GM21717 (cell line): ENCODE data around the gene RHBDL1.

ENCODE experiments used
- ATAC-seq: cut with Tn5 transposase; IDR thresholded peaks from one replicate; pipeline ENCODE4 v1.9.1; 2021; ENCODE audit warnings: mild to moderate bottlenecking, moderate library complexity; ENCODE audit not compliant: unreplicated experiment

The RHBDL1 gene

DNA sequence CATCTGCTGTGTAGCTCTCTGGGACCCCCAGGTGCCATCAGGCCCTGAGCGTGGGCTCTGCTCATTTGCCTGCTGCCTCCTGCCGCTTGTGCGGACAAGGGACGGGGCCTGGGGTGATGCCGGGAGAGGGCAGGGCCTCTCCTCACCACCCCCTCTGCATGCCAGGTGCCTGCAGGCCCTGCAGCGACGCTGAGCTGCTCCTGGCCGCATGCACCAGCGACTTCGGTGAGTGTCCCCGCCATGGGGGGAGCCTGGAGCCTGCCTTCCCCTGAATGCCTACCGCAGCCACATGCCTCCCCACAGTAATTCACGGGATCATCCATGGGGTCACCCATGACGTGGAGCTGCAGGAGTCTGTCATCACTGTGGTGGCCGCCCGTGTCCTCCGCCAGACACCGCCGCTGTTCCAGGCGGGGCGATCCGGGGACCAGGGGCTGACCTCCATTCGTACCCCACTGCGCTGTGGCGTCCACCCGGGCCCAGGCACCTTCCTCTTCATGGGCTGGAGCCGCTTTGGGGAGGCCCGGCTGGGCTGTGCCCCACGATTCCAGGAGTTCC, 41.4 kb downstream of the RHBDL1 start:
- ATAC-seq: no peak

DNA sequence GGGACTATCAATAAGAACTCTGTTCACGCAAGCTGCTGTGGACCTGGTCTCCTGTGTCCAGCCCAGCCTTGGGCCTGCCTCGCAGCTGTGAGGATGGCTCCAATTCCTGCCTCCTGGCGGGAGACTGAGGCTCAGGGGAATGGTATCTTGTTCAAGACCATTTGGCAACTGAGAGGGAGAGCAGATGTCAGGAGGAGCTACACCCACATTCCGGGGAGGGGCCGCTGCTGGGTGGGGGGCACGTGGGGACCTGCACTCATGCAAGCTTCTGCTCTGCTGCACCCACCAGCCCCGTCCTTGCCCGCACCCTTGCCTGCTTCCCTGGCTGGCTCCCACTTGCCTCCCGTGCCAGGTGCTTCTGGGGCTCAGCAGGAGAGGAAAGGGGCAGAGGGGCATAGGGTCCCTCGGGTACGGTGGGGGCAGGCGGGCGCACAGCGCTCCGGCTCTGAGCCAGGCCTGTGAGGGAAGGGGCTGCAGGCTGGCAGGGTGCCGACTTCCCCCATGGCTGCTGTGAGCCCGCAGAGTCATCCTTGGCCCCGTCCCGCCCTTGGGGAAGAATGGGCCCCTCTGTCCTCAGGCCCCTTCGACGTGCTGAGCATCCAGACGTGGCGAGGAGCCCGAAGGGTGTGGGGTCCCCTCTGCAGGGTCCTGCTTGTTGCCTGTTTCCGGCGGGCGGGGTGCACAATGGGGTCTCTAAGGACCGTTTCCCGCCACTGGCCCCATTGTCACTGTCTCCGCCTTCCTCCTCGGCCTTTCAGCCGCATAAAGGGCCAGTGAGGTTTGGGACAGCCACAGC, 42.2 kb downstream of the RHBDL1 start:
- ATAC-seq: no peak

DNA sequence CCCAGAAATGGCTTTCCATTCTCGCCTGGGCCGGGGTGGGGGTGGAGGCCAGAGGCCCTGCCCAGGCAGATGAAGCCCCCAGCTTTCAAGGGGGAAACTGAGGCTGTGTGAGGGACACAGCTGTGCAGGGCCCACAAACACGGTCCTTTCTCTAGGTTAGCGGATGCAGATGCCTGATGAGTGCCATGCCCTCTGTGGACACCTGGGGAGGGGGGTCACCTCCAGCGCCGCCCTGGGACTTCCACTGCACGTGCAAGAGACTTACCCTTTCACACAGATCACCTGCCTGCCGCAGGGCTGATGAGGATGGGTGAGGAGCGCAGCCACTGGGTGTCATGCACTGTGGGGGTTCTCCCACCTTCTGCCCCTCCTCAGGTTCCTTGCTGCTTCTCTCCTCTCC, 42.9 kb downstream of the RHBDL1 start:
- no peak for ATAC-seq

DNA sequence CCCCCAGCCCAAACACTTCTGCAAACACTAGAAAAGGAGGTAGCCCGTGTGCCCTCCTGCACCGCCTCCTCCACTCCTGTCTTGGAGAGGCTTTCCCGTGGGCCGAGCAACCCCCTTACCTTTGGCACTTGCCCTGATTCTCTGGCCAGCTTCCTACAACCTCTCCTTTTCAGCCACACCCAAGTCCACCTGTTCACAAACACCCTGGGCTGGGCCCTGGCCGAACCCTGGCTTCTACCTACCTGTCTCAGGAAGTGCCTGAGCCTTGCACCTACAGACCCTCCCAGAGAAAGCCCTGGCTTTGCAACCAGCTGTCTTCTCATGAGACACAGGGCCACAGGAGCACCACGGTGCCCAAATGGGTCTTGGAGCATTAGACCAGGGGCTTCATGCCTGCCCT, 43.5 kb downstream of the RHBDL1 start:
- no peak for ATAC-seq

DNA sequence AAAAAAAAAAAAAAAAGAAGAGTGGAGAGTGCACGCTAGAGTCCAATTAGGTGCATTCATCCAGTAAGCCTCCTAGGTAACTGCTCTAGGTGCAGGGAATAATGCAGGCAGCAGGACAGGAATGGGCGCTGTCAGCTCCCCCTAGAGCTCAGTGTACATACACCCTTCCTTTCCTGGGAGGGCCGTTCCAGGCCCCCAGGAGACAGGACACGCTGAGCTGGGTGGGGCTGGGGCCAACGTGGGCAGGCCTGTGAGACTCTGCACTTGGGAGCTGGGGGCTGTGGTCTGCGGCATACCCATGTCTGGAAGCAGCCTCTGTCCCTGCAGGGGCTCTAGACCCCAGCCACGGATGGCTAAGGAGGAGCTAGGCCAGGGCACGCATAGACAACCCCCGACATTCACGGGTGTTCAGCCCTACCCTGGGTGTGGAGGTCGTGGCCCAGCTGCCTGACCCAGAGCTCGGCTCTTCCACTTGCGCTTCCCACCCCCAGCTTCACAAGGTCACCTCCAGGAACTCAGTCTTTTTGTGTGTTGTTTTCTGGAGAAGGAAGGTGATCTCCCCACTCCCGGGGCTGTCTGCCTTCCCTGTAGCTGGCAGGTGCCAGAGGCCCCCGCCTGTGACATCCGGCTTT, 44.5 kb downstream of the RHBDL1 start:
- peak; percentile 5 for ATAC-seq

DNA sequence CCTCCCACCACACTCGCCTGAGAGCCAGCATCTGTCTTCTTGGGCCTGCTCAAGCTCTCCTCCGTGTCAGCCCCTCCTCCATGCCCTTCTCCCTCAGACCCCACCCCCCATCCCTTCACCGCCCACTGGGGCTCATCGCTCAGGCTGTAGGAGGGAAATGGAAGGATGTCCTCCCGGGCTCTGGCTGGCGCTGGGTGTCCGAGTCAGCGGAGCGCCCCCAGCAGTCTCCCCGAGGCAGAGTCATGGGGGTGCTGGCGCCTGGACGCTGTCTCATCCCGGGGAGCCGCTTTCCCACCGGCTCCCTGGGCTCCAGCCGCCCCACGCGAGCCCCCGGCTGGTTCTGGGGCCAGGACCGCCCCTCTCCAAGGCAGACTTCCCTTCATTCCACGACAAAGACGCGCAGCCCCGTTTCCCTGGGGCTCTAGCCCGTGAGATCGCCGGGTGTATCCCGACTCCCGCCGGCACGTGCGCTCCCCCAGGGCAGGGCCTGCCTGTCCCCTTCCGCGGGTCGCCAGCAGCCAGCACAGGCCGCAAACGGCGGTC, 45.0 kb downstream of the RHBDL1 start:
- peak; percentile 14 for ATAC-seq

DNA sequence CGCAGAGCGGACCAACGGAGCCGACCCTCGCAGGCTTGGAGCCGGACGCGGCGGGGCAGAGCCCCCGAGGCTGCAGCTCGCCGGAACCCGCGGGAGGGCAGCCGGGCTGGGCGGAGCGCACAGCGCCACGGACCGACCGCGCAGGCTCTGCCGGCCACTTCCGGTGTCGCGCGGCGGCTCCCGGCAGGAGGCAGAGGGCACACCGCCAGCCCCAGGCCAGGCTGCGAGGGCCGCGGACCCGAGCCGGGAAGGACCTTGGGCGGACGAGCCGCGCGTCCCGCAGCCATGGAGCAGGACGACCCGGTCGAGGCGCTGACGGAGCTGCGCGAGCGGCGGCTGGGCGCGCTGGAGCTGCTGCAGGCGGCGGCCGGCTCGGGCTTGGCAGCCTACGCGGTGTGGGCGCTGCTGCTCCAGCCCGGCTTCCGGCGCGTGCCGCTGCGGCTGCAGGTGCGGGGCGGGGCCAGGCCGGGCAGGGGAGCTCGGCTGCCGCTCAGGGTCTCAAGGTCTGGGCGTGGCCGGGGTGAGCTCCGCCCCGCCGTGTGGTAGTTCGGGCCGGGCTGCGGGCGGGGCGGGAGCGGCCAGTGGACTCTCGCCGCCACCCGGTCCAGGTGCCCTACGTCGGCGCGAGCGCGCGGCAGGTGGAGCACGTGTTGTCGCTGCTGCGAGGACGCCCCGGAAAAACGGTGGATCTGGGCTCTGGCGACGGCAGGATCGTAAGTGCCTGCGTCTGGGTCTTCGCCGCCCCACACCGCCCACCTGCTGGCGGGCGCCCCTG, 45.7 kb downstream of the RHBDL1 start, which contains the start of gene ANTKMT:
ANTKMT (plus strand) TSS at position 157 of the 775 bp plus-strand sequence; CDS start at position 286, 129 bp downstream.
- peak; percentile 37 for ATAC-seq

DNA sequence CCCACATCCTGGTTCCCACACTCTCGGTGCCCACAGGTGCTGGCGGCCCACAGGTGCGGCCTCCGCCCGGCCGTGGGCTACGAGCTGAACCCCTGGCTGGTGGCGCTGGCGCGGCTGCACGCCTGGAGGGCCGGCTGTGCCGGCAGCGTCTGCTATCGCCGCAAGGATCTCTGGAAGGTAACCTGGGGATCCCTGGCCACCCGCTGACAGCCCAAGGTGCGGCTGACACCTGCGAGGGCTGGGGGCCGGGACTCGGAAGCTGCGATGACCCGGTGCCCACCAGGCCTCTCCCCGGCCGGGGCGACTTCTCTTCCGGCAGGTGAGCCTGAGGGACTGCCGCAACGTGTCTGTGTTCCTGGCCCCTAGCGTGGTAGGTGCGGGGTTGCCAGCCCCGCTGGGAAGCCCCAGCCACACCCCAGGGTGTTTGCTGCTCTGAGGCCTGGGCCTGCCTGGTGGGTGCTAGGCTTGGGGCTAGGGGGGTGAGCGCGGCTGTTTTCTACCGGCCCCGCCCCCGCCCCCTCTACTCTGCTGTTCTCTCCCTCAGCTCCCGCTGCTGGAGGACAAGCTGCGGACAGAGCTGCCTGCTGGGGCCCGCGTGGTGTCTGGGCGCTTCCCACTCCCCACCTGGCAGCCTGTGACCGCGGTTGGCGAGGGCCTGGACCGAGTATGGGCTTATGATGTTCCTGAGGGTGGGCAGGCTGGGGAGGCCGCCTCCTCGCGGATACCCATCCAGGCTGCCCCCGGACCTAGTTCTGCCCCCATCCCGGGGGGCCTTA, 46.5 kb downstream of the RHBDL1 start:
- ATAC-seq: no peak

DNA sequence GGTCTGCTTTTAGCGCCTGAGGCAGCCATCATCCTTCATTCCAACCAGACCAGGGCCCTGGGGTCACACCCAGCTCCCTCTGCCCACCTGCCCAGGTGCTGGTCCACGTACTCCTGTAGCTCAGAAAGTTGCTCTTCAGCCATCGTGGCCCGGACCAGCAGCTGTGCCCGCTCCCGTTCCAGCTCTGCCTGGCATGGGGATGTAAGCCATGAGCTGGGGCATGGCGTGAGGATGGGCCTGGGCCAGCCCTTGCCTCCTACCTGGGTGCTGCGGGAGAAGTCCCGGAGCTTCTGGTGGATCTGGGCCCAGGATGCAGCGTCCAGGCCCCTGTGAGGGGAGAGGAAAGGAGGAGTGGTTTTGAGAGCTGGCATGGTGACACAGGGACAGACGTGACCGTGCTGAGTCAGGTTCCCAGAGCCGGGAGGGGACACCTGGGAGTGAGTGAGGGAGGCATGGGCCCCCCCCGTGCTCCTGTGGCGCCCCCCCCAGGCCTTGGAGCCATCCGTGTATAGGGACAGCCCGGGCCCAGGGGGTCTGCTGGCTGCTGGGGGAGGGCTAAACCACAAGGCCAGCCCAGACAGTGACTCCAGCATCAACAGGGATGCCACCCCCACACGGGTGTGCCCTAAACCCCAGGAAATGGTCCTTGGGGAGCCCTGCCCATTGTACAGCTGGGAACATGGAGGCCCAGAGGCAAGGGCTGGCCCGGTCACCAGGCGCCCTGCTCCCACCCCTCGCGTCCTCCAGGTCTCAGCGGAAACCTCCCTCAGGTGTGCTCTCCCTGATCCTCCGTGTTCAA, 47.6 kb downstream of the RHBDL1 start:
- ATAC-seq: no peak

DNA sequence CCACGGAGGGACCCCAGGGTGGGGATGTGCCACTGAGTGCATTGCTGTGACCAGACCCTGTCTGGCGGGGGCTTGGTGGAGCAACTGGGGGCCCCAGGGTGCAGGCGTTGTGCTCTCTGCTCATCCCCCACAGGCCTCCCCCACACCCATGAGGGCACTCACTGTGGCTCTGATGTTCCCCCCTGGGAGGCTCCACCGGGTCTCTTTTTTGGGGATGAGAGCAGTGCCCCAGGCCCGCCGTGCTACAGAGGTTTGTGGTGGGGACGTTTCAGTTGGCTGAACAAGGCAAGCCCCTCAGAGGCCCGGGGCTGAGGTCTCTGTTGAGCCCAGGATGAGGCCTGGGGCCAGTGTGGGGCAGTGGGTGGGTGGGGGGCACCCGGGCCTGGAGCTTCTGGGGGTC, 48.2 kb downstream of the RHBDL1 start:
- ATAC-seq: no peak

DNA sequence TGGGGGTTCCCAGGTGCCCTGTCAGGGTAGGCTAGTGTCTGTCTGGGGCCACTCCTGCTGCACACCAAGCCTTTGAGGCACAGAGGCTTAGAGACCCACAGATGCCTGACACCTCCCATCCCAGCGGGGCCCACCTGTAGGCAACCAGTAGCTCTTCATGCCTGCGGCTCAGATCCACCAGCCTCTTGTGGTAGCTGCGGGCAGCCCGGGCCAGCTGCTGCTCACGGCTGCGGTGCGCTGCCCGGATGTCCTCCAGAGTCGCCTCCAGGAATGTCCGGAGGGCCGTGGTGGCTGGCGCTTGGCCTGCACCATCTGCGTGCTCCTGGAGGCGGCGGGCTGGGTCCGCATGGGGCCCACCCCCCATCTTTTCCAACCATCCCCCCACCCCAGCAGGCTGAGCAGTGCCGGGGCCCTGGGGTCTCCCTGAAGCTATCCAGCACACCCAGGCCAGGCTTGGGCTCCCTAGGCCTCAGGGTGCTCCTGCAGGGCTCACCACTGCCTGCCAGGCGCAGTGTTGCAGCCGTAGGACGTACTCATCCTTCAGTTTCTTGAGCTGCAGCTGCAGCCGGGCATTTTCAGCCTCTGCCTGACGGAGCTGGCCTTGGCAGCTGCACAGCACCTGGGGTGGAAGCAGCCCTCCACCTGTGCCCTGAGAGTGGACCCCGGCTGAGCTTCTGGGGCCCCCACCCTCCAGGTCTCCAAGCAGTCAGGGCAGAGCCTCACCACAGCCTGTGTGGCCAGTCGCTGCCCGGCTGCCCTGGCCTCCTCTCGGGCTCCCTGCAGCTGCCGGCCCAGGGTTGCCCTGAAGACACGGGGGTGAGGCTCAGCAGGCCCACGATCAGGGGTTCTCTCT, 48.9 kb downstream of the RHBDL1 start:
- ATAC-seq: no peak

DNA sequence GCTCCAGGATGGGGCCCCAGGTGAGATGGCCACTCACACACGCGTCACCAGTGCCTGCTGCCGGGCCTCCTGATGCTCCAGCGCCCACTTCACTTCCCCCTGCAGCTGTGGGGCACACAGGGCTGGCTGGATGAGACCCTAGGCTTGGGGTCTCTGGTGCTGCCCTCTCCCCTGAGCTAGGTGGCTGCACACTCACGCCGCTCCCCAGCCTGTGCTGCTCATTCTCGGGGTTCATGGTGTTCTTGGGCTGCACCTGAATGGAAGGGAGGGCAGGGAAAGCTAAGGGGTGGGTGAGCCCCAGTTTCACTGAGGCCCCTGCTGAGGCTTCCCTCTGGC, 49.5 kb downstream of the RHBDL1 start:
- no peak for ATAC-seq

DNA sequence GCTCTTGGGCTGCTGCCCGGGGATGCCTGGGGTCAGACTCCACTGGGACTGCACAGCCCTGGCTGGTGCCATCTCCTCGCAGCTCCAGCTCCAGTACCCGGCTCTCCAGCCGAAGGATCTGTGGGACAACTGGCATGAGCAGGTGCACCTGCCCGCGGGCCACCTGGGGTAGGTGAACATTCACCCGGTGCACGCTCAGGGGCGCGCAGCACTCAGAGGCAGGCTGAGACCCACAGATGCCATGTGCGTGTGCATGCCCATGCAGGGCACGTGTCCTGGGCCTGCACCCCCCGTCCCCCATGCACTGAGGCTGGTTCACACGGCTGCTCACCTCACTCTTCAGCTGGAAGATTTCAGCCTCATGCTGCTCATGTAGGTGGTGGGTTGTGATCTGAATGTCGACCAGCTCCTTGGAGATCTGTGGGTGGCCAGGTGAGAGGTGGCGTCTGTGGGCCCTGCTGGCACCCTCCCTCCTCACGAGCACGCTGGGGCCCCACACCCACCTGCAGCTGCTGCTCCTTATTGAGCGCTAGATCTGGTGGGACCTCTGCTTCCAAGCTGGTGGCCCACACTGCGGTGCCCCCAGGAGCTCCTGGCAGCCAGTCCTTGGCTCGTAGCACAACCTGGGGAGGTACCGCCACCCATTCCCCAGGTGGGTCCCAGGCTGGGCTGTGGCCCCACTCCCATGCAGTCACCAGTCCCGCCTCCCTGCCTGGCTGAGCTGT, 50.2 kb downstream of the RHBDL1 start:
- ATAC-seq: no peak

DNA sequence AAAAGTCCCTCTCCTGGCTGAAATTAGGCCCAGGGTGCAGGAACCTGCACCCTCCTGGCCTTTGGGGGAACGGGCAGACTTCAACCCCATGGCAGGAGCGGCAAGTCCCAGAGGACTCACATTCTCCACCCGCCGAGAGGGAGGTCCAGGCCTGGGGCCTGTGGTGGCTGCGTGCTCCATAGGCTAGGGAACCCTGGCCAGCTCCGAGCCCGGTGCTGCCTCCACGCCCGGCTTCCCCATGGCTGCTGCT, 50.6 kb downstream of the RHBDL1 start:
- no peak for ATAC-seq

DNA sequence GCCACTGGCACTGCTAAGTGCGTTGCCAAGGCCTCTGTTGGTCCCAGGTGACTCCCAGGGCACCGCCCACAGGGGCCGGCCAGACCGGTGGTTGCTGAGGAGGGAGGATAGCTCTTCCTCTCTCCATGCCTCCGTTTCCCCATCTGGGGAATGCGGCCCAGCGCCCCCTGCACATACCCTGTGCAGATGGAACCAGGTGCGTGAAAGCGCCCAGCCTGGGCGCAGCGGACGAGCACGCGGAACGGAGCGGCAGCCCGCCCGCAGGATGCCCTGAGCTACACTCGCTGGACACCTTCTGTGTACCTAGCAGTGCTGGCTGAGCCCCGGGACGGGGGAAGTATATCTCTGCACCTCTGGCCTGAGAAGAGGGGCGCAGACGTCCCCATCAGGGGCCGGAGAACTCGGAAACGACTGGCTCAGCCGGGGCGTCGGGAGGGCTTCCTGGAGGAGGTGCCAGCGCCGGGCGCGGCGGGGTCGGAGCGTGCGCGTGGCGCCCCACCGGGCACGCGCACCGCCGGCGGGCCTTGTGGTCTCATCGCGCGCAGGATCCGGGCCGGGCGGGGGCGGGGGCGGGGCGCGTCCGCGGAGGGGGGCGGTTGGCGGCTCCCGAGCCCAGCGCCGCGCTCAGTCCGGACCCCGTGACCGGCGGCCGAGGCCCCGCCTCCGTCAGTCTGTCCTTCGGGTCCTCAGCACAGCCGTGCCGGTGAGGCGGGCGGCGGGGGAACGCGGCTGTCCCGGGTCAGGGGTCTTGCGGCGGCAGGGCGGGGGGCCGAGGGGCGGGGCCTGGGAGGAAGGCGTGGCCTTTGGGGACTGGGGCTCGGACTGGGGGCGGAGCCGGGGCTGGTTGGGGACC, 51.2 kb downstream of the RHBDL1 start, which contains the start of the genes CCDC78 and HAGHL:
CCDC78 (minus strand) TSS at position 6 of the 853 bp plus-strand sequence. CDS start 76 bp downstream, outside the sequence.
HAGHL (plus strand) TSS at position 669 of the 853 bp plus-strand sequence. CDS start 404 bp downstream, outside the sequence.
- ATAC-seq: no peak

DNA sequence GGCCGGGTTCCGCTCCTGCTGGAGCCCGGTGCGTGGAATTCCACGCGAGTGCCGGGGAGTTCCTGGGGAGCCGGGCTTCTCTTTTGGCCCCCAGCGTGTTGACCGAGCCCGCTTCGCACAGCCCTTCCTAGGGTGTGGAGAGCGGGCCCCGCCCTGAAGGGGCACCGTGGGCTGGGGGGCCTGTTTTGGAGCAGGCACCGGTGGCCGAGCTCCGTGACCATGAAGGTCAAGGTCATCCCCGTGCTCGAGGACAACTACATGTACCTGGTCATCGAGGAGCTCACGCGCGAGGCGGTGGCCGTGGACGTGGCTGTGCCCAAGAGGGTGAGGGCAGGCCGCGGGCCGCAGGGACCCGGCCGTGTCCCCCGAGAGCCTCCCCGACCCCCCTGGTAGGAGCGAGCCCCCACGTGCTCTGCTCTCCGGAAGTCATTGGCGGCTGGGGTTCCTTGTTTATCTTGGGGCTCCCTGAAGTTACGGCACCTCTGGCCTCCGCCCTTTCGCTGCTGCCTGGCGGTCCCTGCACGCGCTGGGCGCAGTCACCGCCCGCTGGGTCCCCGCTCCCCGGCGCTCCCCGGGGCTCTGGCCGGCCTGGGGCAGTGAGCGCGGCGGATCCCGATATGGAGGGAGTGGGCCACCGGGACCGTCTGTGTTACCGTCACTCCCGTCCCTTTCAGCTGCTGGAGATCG, 52.0 kb downstream of the RHBDL1 start:
- no peak for ATAC-seq
